ENCODE data around the gene HIP1R.
"Not testable (repeated sequence)": the region's sequence is repeated elsewhere in the genome, so short reads cannot be mapped to it uniquely, and the experiment has no call there.

HIP1R gene, protein sequence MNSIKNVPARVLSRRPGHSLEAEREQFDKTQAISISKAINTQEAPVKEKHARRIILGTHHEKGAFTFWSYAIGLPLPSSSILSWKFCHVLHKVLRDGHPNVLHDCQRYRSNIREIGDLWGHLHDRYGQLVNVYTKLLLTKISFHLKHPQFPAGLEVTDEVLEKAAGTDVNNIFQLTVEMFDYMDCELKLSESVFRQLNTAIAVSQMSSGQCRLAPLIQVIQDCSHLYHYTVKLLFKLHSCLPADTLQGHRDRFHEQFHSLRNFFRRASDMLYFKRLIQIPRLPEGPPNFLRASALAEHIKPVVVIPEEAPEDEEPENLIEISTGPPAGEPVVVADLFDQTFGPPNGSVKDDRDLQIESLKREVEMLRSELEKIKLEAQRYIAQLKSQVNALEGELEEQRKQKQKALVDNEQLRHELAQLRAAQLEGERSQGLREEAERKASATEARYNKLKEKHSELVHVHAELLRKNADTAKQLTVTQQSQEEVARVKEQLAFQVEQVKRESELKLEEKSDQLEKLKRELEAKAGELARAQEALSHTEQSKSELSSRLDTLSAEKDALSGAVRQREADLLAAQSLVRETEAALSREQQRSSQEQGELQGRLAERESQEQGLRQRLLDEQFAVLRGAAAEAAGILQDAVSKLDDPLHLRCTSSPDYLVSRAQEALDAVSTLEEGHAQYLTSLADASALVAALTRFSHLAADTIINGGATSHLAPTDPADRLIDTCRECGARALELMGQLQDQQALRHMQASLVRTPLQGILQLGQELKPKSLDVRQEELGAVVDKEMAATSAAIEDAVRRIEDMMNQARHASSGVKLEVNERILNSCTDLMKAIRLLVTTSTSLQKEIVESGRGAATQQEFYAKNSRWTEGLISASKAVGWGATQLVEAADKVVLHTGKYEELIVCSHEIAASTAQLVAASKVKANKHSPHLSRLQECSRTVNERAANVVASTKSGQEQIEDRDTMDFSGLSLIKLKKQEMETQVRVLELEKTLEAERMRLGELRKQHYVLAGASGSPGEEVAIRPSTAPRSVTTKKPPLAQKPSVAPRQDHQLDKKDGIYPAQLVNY

DNA sequence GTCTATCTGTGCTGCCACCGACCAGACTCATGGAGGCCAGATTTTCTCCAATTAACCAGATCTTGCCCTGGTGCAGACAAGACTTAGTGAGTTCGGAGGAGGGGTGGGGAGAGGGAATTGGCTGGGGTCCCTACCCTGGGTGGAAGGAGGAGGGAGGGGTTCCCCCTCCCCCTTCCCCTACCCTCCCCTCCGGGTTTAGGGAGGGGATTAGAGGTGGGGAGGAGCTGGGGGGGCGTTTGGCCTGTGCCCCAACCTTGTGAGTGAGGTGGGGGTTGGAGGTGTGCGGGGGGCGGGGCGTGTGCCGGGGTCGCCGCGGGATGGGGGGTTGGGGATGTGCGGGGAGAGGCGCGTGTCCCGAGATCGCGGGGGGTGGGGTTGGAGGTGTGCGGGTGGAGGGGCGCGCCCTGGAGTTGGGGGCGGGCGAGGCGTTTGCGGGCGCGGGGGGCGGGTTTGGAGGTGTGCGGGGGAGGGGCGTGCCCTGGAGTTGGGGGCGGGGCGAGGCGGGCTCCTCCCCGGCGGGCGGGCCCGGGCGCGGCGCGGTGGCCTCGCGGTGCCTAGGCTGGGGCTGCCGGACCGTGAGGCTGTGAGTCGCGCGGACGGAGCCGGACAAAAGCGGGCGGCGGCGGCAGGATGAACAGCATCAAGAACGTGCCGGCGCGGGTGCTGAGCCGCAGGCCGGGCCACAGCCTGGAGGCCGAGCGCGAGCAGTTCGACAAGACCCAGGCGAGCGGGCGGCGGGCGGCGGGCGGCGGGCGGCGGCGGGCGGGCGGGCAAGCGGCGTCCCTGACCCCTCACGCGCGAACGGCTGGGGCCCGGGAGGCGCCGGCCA is at the start of gene HIP1R:
TSS of gene HIP1R (plus strand) at position 537 of the 829 bp plus-strand sequence. CDS start at position 631, 94 bp downstream.
- peak; percentile 36 for DNase-seq

DNA sequence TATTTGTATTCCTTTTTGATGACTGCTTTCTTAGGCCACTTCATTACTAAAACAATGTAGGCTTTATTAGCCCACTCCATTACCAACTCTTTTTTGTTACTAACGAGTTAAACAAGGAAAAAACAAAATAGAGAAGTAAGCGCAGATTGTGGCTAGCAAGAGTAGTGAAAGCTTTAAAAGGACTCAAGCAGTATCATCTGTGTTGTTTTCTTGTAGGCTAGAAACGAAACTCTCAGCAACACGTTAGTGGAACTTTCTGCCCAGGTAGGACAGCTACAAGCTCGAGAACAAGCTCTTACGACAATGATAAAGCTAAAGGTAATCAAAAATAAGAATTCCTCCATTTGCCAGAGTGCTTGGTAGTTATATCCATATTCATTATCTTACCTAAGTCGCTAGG is 49.8 kb upstream of the HIP1R start:
- DNase-seq = no peak

DNA sequence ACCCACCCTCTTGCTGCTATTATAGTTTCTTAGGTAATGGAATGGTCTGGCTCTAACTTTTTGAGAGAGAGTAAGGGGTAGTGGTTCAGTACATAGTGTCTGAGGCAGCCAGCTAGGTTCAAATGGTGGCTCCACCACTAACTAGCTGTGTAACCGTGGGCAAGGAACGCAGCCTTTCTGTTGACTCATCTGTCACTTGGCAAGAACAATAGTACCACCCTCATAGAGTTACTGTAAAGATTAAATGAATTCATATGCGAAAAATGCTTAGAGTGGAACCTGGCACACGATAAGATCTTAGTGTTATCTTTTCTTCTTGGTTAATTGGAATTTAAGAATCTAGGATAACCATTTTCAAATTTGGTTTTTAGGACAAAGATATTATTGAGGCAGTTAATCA is 46.9 kb upstream of the HIP1R start:
- no peak for DNase-seq

DNA sequence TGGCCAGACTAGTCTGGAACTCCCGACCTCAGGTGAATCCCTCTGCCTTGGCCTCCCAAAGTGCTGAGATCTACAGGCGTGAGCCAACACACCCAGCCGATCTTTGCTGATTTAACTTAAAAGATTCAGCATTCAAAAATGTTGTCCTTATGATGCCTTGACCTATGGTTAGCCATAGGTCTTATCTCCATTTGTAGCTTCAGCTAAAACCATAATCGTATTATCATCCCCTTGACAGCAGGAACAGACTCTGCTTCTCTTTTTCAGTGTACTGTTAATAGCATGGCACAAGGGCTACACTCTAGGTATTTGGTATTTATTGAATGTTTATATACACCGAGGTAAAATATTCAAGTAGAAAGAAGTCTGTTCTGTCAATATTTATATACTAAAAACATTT is 45.6 kb upstream of the HIP1R start:
- no peak for DNase-seq

DNA sequence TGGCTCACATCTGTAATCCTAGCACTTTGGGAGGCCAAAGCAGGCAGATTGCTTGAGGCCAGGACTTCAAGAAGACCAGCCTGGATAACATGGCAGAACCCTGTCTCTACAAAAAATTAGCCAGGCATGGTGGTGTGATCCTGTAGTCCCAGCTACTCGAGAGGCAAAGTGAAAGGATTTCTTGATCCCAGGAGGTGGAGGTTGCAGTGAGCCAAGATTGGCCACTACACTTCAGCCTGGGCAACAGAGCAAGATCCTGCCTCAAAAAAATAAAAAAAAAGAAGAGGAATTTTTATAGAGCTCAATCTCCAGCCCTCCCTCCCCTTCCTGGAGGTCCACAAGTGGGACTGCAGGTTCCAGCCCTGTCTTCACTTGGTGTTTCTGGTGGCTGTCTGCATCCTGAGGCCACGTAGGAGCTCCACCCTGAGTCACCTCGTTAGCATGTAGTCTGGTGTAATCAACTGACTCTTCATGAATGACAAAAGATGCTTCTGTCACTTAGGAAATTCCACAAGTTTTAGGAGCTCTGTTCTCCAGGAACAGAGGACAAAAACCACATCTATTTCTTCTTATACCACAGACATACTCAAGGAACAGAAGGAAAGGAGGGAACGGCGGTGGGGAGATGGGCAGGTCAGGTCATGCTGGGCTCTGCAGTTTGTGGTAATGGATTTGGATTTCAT is 44.7 kb upstream of the HIP1R start:
- DNase-seq = no peak

DNA sequence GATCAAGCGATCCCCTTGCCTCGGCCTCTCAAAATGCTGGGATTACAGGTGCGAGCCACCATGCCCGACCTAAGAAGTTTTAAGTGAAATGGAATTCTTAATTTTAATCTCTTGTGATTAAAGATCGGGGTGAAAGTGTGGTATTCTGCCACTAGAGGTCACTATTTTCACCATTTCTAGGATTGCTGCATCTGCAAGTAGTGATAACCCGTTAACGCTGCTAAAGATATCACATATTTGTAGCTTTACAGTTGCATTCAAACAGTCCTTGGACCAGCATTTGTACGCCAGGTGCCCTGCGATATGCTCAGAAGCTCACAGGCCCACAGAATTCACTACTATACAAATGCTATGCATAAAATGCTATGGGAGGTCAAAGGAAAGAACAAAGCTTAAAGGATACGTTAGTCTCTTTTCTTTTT is 41.6 kb upstream of the HIP1R start:
- DNase-seq = peak; percentile 2

DNA sequence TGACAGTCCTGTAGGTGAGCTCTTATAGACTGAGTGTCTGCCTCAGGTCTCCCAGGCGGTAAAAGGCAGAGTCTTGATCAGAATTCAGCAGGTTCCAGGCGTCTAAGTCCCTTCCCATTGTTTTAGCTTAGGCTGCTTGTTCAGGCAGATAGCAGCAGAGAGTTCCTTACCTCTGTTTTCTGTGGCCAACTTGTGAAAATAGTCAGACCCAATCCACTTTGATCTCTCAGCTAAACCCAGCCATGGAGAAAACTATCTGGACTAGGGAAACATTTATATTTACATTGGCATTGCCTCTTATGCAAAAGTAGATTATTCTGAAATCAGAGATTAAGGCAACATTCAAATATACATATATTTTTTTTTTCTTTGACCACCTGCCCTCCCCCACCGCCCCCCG is 39.5 kb upstream of the HIP1R start:
- DNase-seq = no peak

DNA sequence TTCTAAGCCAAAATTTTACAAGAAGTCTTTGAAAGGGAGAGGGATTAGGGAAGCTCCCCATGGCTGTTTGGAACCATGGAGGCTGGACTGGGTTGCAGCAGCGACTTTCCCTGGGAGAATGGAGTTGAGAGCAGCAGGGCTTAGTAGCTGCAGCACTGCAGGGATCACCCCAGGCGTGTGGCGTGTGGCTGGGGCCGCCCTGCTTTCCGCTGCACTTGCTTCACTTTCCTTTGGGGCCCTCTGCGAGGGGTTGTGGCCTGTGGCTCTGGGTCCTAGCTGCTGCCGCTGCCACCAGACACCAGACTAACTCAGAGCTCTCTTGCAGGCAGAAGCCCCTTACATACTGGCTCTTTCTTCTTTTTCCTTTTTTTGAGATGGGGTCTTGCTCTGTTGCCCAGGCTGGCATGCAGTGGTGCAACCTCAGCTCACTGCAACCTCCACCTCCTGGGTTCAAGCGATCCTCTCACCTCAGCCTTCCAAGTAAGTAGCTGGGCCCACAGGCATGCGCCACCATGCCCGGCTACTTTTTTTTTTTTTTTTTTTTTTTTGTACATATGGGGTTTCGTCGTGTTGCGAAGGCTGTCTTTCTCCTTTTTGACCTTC is 35.5 kb upstream of the HIP1R start:
- DNase-seq = no peak

DNA sequence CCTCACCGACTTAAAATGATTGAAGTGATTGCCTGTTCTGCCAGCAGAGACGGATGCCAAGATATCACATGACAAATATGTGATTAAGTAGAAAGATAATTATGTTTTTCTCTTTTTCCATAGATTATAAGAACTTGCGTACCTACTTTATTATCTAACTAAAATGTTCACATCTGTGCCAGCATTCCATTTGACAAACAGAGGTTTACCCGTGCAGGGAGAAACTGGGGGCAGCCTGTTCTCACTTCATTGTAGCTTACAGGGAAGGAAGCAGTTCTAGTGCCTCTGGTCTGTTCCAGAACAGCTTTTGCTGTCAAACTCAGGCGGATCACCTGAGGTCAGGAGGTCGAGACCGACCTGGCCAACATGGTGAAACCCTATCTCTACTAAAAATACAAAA is 31.3 kb upstream of the HIP1R start:
- DNase-seq = no peak

DNA sequence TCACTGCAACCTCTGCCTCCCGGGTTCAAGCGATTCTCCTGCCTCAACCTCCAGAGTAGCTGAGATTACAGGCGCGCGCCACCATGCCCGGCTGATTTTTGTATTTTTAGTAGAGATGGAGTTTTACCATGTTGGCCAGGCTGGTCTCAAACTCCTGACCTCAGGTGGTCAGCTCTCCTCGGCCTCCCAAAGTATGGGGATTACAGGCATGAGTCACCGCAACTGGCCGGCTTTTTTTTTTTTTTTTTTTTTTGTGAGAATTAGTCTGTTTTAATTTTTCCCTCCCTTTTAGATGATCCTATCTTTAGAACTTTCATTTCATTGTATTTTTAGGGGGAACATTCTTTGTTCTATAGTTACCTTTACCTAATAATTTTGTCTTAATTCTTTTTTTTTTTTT is 30.3 kb upstream of the HIP1R start:
- not testable (repeated sequence) for DNase-seq

DNA sequence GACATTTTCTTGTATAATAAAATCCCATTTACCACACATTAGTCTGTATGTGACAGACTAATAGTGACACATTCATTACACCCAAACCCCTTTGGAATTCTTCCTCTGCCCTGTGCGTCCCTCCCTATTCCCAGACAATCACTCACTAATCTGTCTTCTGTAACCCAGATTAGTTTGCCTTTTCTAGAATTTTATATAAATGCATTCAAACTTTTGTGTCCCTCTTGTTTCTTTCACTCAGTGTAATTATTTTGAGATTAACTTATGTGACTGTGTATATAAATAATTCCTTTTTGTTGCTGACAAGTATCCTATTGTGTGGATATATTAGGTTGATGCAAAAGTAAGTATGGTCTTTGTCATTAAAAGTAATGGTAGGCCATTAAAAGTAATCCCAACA is 27.6 kb upstream of the HIP1R start:
- DNase-seq = no peak

DNA sequence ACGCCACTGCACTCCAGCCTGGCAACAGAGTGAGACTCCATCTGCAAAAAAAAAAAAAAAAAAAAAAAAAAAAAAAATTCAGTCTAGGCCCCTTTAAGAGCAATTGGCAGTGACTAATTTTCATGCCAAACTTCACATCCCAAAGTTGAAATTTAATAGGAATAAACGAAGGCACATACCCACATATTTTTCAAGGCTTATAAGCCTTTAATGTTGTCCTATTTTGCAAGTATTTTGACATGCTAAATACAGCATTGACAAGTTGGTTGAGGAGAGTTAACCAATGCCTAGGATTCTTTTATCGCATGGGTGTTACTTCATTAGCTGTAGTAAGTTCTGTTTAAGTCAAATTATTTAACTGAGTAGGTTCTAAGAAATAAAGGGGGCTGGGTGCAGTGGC is 23.5 kb upstream of the HIP1R start:
- DNase-seq = no peak

DNA sequence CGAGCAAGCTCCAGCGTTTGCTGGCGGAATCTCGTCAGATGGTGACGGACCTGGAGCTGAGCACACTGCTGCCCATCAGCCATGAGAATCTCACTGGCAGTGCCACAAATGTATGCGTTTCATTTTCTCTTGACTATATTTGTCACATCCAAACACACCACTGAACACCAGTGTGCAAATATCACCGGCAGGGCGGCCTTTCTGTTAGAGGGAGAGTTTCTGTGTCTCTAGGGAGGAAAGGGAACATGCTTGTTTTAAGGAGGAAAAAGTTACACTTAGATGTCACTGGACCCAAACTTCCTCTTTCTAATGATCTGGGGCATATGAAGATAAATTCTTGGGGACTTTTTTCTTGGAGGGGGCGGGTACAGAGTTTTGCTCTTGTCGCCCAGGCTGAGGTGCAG is 21.9 kb upstream of the HIP1R start:
- DNase-seq = no peak

DNA sequence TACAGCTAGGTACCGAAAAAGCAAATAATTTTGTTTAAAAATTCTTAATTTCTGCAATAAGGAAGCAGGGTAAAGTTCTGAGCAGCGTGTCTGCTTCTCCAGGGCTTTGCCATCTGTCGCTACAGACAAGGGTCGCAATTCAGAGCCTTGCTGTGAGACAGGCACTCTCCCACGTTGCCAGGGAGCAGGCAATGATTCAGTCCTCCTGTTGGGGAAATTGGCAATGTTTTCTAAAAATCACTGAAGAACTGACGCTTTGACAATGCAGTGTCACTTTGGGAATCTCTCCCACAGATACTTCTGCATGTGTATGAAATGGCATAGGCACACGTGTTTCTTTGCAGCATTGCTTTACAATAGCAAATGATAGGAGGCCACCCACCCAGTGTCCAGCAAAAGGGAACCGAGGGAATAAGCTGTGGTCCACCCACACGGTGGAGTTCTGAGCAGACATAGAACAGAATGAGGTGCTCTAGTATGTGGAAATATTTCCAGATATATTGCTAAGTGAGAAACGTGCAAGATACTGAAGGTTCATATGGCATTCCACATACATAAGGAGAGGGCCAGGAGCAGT is 16.0 kb upstream of the HIP1R start:
- DNase-seq = no peak

DNA sequence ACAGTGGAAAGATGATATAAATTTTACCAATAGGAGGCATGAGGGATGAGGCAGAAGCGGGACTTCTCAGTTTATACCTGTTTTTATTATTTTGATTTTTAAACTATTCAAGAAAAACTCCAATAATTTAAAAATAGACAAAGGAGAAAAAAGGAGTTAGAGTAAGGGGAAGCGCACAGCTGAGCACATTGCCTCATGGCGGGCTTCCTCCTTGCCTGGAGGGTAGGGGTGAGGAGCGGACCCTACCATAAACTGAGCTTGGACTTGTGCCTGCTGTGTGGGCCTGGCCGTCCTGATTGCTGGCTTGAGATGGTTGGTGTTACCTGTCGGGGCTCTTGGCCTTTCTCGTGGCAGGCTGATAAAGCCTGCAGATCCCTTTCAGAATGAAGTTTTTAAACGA is 15.1 kb upstream of the HIP1R start:
- no peak for DNase-seq

DNA sequence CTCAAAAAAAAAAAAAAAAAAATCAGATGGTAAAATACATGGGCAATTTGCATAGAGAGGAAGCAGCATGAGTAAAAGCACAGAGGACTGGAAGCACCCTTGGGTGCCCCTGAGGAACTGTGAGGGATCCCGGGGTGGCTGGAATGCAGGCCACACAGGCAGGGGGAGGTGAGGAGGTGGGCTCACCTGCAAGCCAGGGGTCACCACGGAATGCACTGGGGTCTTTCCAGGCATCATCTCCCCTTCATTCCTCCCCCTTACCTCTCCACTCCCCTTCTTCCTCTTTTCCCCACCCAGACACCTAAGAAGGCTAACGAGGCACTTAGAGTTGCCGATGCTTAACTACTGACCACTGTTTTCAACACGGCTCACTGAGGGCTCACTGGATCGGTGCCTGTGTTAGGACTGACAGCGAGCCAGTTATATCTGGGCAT is 14.4 kb upstream of the HIP1R start:
- no peak for DNase-seq

DNA sequence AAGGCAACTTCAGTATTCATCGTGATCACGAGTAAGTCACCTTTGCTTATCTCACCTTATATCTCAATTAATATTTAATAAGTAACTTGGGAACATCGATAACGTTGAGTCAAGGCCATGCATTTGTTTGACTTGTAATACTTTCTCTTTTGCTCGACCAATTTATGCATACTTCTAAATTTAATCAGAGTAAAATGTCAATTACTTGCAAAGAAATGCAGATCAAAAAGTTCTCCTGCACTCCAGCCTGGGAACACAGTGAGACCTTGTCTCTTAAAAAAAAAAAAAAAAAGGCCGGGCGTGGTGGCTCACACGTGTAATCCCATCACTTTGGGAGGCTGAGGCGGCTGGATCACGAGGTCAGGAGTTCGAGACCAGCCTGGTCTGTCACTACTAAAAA is 11.8 kb upstream of the HIP1R start:
- no peak for DNase-seq

DNA sequence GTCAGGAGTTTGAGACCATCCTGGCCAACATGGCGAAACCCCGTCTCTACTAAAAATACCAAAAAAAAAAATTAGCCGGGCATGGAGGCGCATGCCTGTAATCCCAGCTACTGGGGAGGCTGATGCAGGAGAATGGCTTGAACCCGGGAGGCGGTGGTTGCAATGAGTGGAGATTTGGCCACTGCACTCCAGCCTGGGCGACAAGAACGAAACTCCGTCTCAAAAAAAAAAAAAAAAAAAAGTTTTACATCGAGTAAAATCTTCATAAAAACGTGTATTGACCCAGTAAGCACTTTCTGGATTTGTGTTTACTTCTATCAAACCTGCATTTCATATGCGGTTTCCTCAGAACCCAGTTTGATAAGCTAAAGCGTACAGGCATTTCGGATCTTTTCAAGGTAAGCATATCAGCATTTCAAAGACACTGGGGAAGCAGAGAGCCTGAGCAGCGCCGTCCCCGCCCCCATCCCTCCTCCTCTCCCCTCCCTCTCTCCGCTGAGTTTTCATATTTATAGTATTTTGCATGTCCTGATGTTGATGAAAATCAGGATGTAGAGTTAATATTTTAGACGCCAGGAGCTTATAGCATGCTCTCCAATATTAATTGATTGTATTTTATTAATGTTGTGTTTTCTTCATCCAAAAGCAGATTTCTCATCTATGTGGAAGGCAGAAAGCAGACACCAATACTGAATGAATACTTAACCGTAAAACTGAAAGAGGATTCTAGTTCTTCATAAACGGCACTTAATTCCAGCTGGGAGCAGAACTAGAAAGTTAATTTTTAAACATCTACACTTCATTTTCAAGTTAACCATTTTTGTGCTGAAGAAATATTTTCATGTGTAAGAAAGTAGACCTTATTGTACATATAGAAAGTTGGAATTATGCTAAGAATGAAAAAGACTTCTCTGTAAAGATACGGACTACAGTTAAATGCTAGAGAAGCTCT is 9.2 kb upstream of the HIP1R start:
- DNase-seq = no peak

DNA sequence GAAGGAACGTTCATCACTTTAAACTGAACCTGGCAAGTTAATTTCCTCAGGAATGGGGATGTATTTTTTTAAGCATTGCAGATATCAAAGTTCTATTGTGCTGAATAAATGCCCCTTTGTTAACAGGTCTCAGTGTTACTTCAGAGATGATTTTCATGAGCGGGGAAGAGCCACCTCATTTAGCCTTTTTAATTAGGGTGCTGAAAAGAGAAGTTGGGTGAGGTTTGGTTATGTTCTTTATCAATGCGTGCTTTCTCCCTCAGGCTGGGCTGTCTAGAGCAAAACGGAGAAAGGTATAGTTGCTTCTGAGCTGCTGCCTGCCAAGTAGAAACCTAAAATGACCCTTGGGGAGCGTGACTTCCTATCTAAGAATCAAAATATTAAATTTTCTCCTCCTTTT is 8.0 kb upstream of the HIP1R start:
- no peak for DNase-seq
